Esophagus muscularis mucosa (tissue), 4 donors: ENCODE results near the gene MSX1. TPM values are rescaled to one million over a fixed set of nuclear protein-coding genes. Genes with fewer than 3 reads are reported as not detected.

Source experiments
- DNase-seq: peaks from one replicate; pipeline ENCODE4 v3.0.0-alpha.2; 2017; ENCODE audit errors: extremely low spot score
- H3K27ac ChIP-seq, 4 donors: fragments of 200-600 bp; sonication (generic); replicated peaks in 1 of 4; 1 replicate in 3 of 4; 2 replicates in 1 of 4; pipeline ENCODE4 v1.5.1; 2016 to 2019; ENCODE audit warnings: mild to moderate bottlenecking in 1 of 4
- H3K27me3 ChIP-seq, 4 donors: fragments of 200-600 bp; sonication (generic); one replicate each; pipeline versions ENCODE4 v1.5.1 to v1.6.0; 2016 to 2019
- H3K36me3 ChIP-seq, 4 donors: fragments of 200-600 bp; sonication (generic); one replicate each; pipeline ENCODE4 v1.5.1; 2016 to 2019
- H3K4me1 ChIP-seq, 4 donors: fragments of 200-600 bp; sonication (generic); one replicate each; pipeline ENCODE4 v1.5.1; 2016 to 2019
- H3K4me3 ChIP-seq, 4 donors: fragments of 200-600 bp; sonication (generic); 1 replicate in 2 of 4; 2 replicates in 2 of 4; pipeline ENCODE4 v1.5.1; 2016 to 2019; ENCODE audit warnings: mild to moderate bottlenecking in 4 of 4, moderate library complexity in 1 of 4
- H3K9me3 ChIP-seq, 4 donors: fragments of 200-600 bp; sonication (generic); 1 replicate in 3 of 4; 2 replicates in 1 of 4; pipeline ENCODE4 v1.5.1; 2016 to 2019
- CTCF ChIP-seq, 3 experiments: fragments of 200-600 bp in 2 of 3; fragments of 450-650 bp in 1 of 3; sonication (generic) in 2 of 3; IDR thresholded peaks; one replicate each; pipeline ENCODE4 v1.5.1; 2017 to 2019; ENCODE audit warnings: antibody characterized with exemption in 3 of 3, mild to moderate bottlenecking in 2 of 3, moderate library complexity in 1 of 3
- EP300 ChIP-seq: sonication (generic); formaldehyde crosslinking; IDR thresholded peaks from one replicate; pipeline ENCODE4 v1.6.1; 2017; ENCODE audit warnings: antibody characterized with exemption
- POLR2A ChIP-seq: fragments of 450-650 bp; IDR thresholded peaks from one replicate; pipeline ENCODE4 v1.6.1; 2017; ENCODE audit warnings: antibody characterized with exemption, moderate library complexity, mild to moderate bottlenecking, low read depth
- POLR2AphosphoS5 ChIP-seq, 2 donors: sonication (generic); formaldehyde crosslinking; IDR thresholded peaks; one replicate each; pipeline ENCODE4 v1.6.1; 2017; ENCODE audit warnings: antibody characterized with exemption in 2 of 2
- WGBS: methylation state at CpG from one replicate; pipeline ENCODE4 v1.1.5; 2018; 5-methylcytosine and 5-hydroxymethylcytosine counted together
- intact Hi-C: fragments of 100-400 bp; cut with DNase I; formaldehyde crosslinking; loops from one replicate; pipeline ENCODE4 v1.15.1; 2023
- total RNA-seq, 4 donors: library from RNA; depleted of rRNA; stranded (reverse); fragments of >200 nt; gene quantifications; one replicate each; pipeline versions ENCODE4 v1.1.0 to v1.2.1, GENCODE V29; 2016

The MSX1 gene
- total RNA-seq, 4 donors from 2014 or later = 2.9 to 6.3 (median 4.3) TPM

GRCh38 chr4:4912155-4912554 is 52.7 kb downstream of the MSX1 start:
- Histone ChIP-seq H3K27me3 (peaks cover 0 to 9% (median 0%) of the 10 kb centered on the region in 4 donors), H3K9me3 (no peaks in the 10 kb centered on the region), H3K4me1 (peaks cover 0 to 3% (median 0%) of the 10 kb centered on the region in 4 donors), H3K4me3 (no peak overlapping the region), H3K27ac (no peak overlapping the region), H3K36me3 (no peaks in the 10 kb centered on the region)
- DNase-seq = no peak
- WGBS = 67% methylated on average over 2 of the region's 2 CpGs
- TF ChIP-seq EP300 = no peak
- no peak for TF ChIP-seq POLR2AphosphoS5 (IDR thresholded peaks at IDR 0.05)
- no peak for TF ChIP-seq CTCF (IDR thresholded peaks at IDR 0.05)
- TF ChIP-seq POLR2A = no peak
- intact Hi-C loops = no loop called here

- peaks cover 0 to 3% (median 0%) of the 10 kb centered on the region in 4 donors for H3K4me1 ChIP-seq
- TF ChIP-seq CTCF (IDR thresholded peaks at IDR 0.05) (no peak), POLR2A (no peak), EP300 (no peak), POLR2AphosphoS5 (IDR thresholded peaks at IDR 0.05) (no peak)
- no peaks in the 10 kb centered on the region for H3K9me3 ChIP-seq
- 71% methylated on average over 2 of the region's 2 CpGs for WGBS
- H3K36me3 ChIP-seq = no peaks in the 10 kb centered on the region
- H3K27me3 ChIP-seq = peaks cover 0 to 10% (median 0%) of the 10 kb centered on the region in 4 donors
- no peak for DNase-seq
- H3K4me3 ChIP-seq = no peak overlapping the region
- peak overlapping the region in 1 of 4 donors; percentile 26 for H3K27ac ChIP-seq
- intact Hi-C loops = no loop called here
Measured at GRCh38 chr4:4913147-4913561, 53.7 kb downstream of the MSX1 start.

Other genes starting within 250 kb of the MSX1 start
- gene CYTL1, start 159.8 kb downstream of the MSX1 start, total RNA-seq = 1 to 10 TPM; 1.2 to 2.3 (median 2.0) TPM
- 1 to 10 TPM; 1.7 to 3.8 (median 2.7) TPM for gene STK32B, start 191.8 kb downstream of the MSX1 start, total RNA-seq